GM23338 (cell line): ENCODE data around the gene CHKB. TPM values are rescaled to one million over a fixed set of nuclear protein-coding genes. Genes with fewer than 3 reads are reported as not detected.

Experiments
- ATAC-seq: fragments of 200-7000 bp; cut with Tn5 transposase; 3 replicates; pipeline ENCODE4 v1.9.1; 2020
- DNase-seq: peaks from one replicate; pipeline ENCODE4 v3.0.0-alpha.2; 2015; ENCODE audit warnings: low spot score
- H2AFZ ChIP-seq: fragments of 200-600 bp; sonication (generic); 2 replicates; pipeline ENCODE4 v1.8.0; 2016; ENCODE audit warnings: antibody characterized with exemption, mild to moderate bottlenecking, moderate library complexity
- H3F3A ChIP-seq: fragments of 200-600 bp; sonication (generic); replicated peaks from 2 replicates; pipeline ENCODE4 v1.8.0; 2017; ENCODE audit warnings: antibody characterized with exemption, mixed run types, low read depth
- H3K27ac ChIP-seq: fragments of 200-600 bp; sonication (generic); 2 replicates; pipeline ENCODE4 v1.6.1; 2016; ENCODE audit warnings: low read depth
- H3K27me3 ChIP-seq: fragments of 200-600 bp; sonication (generic); 2 replicates; pipeline ENCODE4 v1.8.0; 2016; ENCODE audit warnings: mild to moderate bottlenecking, mixed run types, moderate library complexity; ENCODE audit not compliant: insufficient read depth
- H3K36me3 ChIP-seq: fragments of 200-600 bp; sonication (generic); 2 replicates; pipeline ENCODE4 v1.8.0; 2016; ENCODE audit warnings: mild to moderate bottlenecking; ENCODE audit not compliant: insufficient read depth
- H3K4me1 ChIP-seq: fragments of 200-600 bp; sonication (generic); 2 replicates; pipeline ENCODE4 v1.8.0; 2016; ENCODE audit warnings: mild to moderate bottlenecking, moderate library complexity; ENCODE audit not compliant: insufficient read depth
- H3K4me2 ChIP-seq: fragments of 200-600 bp; sonication (generic); 2 replicates; pipeline ENCODE4 v1.7.1; 2017; ENCODE audit warnings: mixed run types
- H3K4me3 ChIP-seq: fragments of 200-600 bp; sonication (generic); 2 replicates; pipeline ENCODE4 v1.6.1; 2016; ENCODE audit warnings: mixed run types
- H3K79me2 ChIP-seq: fragments of 200-600 bp; sonication (generic); replicated peaks from 2 replicates; pipeline ENCODE4 v1.8.0; 2017; ENCODE audit warnings: mild to moderate bottlenecking; ENCODE audit not compliant: insufficient read depth
- H3K9me2 ChIP-seq: fragments of 200-600 bp; sonication (generic); 2 replicates; pipeline ENCODE4 v1.8.0; 2017; ENCODE audit not compliant: insufficient read depth
- H4K20me1 ChIP-seq: fragments of 200-600 bp; sonication (generic); replicated peaks from 2 replicates; pipeline ENCODE4 v1.8.0; 2017; ENCODE audit warnings: mild to moderate bottlenecking; ENCODE audit not compliant: insufficient read depth
- H3K27ac Mint-ChIP-seq: 2 replicates; pipeline ENCODE4 v1.8.0; 2020; ENCODE audit warnings: inconsistent platforms, mild to moderate bottlenecking, moderate library complexity, mixed read lengths
- H3K27me3 Mint-ChIP-seq: 3 replicates; pipeline ENCODE4 v1.8.0; 2022; ENCODE audit warnings: low read depth, mild to moderate bottlenecking, moderate library complexity, mixed read lengths, inconsistent platforms; ENCODE audit not compliant: insufficient read depth, poor library complexity
- H3K36me3 Mint-ChIP-seq: 3 replicates; pipeline ENCODE4 v1.8.0; 2021; ENCODE audit warnings: low read depth, mild to moderate bottlenecking, inconsistent platforms, moderate library complexity, mixed read lengths
- H3K4me1 Mint-ChIP-seq: 3 replicates; pipeline ENCODE4 v1.8.0; 2020; ENCODE audit warnings: mild to moderate bottlenecking, inconsistent platforms, mixed read lengths
- H3K4me3 Mint-ChIP-seq: 3 replicates; pipeline ENCODE4 v1.8.0; 2021; ENCODE audit warnings: moderate library complexity, mild to moderate bottlenecking, inconsistent platforms, mixed read lengths
- H3K9me3 Mint-ChIP-seq: 3 replicates; pipeline ENCODE4 v1.8.0; 2020; ENCODE audit warnings: moderate library complexity, mild to moderate bottlenecking, inconsistent platforms, mixed read lengths
- CREB1 ChIP-seq: fragments of 250-450 bp; sonication (Bioruptor Pico); IDR thresholded peaks from 2 replicates; pipeline ENCODE4 v1.5.0; 2020; ENCODE audit warnings: low read depth, mild to moderate bottlenecking, moderate library complexity
- CTCF ChIP-seq, 2 experiments: fragments of 200-600 bp in 1 of 2; sonication (generic) in 1 of 2; conservative IDR thresholded peaks; 2 replicates each; pipeline versions ENCODE4 v1.5.1 to v1.6.1; 2016 to 2017; ENCODE audit warnings: antibody characterized with exemption in 2 of 2, low read depth in 2 of 2, mild to moderate bottlenecking in 2 of 2, moderate library complexity in 1 of 2
- EZH2 ChIP-seq: fragments of 200-600 bp; sonication (generic); IDR thresholded peaks from one replicate; pipeline ENCODE4 v1.8.0; 2017; ENCODE audit warnings: antibody characterized with exemption, mild to moderate bottlenecking, low read depth; ENCODE audit not compliant: unreplicated experiment
- EZH2phosphoT487 ChIP-seq: fragments of 200-600 bp; sonication (generic); IDR thresholded peaks from one replicate; pipeline ENCODE4 v1.8.1; 2018; ENCODE audit warnings: antibody characterized with exemption; ENCODE audit not compliant: unreplicated experiment
- JUNB ChIP-seq: IDR thresholded peaks from one replicate; pipeline ENCODE4 v1.6.1; 2016; ENCODE audit warnings: antibody characterized with exemption; ENCODE audit not compliant: unreplicated experiment
- POLR2AphosphoS5 ChIP-seq: IDR thresholded peaks from 2 replicates; pipeline ENCODE4 v1.6.1; 2016; ENCODE audit warnings: antibody characterized with exemption, low read depth
- STAT1 ChIP-seq: IDR thresholded peaks from one replicate; pipeline ENCODE4 v1.6.1; 2016; ENCODE audit warnings: antibody characterized with exemption; ENCODE audit not compliant: unreplicated experiment
- ZNF114 ChIP-seq: fragments of 250-450 bp; sonication (Bioruptor Pico); IDR thresholded peaks from 2 replicates; pipeline ENCODE4 v1.5.0; 2020; ENCODE audit warnings: mild to moderate bottlenecking, moderate library complexity
- ZNF331 ChIP-seq: fragments of 250-450 bp; sonication (Bioruptor Pico); IDR thresholded peaks from 2 replicates; pipeline ENCODE4 v1.5.0; 2020; ENCODE audit warnings: low read depth, mild to moderate bottlenecking, moderate library complexity
- ZNF462 ChIP-seq: fragments of 250-450 bp; sonication (Bioruptor Pico); IDR thresholded peaks from 2 replicates; pipeline ENCODE4 v1.5.0; 2020; ENCODE audit warnings: mild to moderate bottlenecking, moderate library complexity
- polyA plus RNA-seq: library from polyadenylated mRNA; unstranded; fragments of >200 nt; fragmentation: Nextera tagmentation; extraction: Ambion mirVana; gene quantifications from 2 replicates; pipeline ENCODE4 v1.2.1, GENCODE V29; 2016
- total RNA-seq: library from RNA; depleted of rRNA; stranded (reverse); fragments of >200 nt; shearing (Covaris generic); gene quantifications from 2 replicates; pipeline ENCODE4 v1.2.3, GENCODE V29; 2014

Gene CHKB
- total and polyA plus RNA-seq, 2 experiments from 2014 or later = 51.2 to 61.6 TPM

- H3K36me3 ChIP-seq = no peaks in the 10 kb centered on the region
- Mint-ChIP-seq H3K9me3 (no peaks in the 10 kb centered on the region), H3K27ac (no peak within 1 kb of the TSS), H3K4me3 (no peak within 1 kb of the TSS), H3K27me3 (peaks cover 9% of the 10 kb centered on the region), H3K4me1 (no peaks in the 10 kb centered on the region), H3K36me3 (peaks cover 10% of the 10 kb centered on the region; the same call in 1 of the 3 replicates)
- peaks cover 3% of the 10 kb centered on the region; the same call in 1 of the 2 replicates for H4K20me1 ChIP-seq
- H3K27me3 ChIP-seq = no peaks in the 10 kb centered on the region
- H3K4me2 ChIP-seq = peak within 1 kb of the TSS; percentile 74
- TF ChIP-seq CTCF (conservative IDR thresholded peaks at IDR 0.05; ENCODE audit: low read depth in 2 of 2) (peak in 1 of 2 experiments; percentile 16; a peak in 3 of 4 replicates), ZNF331 (CRISPR knock-in tag) (no peak)
- ATAC-seq = no peak
- peak; percentile 48 for DNase-seq
- peak within 1 kb of the TSS; percentile 51 for H3K4me3 ChIP-seq
- H3K4me1 ChIP-seq = no peaks in the 10 kb centered on the region; the same call in 1 of the 2 replicates
- no peak within 1 kb of the TSS for H3K27ac ChIP-seq
- H3K79me2 ChIP-seq = no peaks in the 10 kb centered on the region
- H3F3A ChIP-seq = peaks cover 6% of the 10 kb centered on the region
- H2AFZ ChIP-seq = peak within 1 kb of the TSS; percentile 72; the same call in 1 of the 2 replicates
- no peaks in the 10 kb centered on the region for H3K9me2 ChIP-seq
Measured at GRCh38 chr22:50577987-50578775, 4.5 kb downstream of the CHKB start, which contains the start of gene CPT1B. Gene CPT1B (minus strand): TSS chr22:50578427. CDS start chr22:50577915, 512 bp downstream.

GRCh38 chr22:50577697-50577986 is 5.0 kb downstream of the CHKB start:
- Histone ChIP-seq H3K36me3 (no peaks in the 10 kb centered on the region), H3K4me3 (peak overlapping the region; percentile 51), H3K4me2 (peak overlapping the region; percentile 74), H4K20me1 (peaks cover 3% of the 10 kb centered on the region; the same call in 1 of the 2 replicates), H3F3A (peaks cover 6% of the 10 kb centered on the region), H3K4me1 (no peaks in the 10 kb centered on the region; the same call in 1 of the 2 replicates), H3K9me2 (no peaks in the 10 kb centered on the region), H3K27ac (no peak overlapping the region), H3K79me2 (no peaks in the 10 kb centered on the region), H2AFZ (peak overlapping the region; percentile 72; the same call in 1 of the 2 replicates), H3K27me3 (no peaks in the 10 kb centered on the region)
- Mint-ChIP-seq H3K36me3 (peaks cover 12% of the 10 kb centered on the region; the same call in 1 of the 3 replicates), H3K9me3 (no peaks in the 10 kb centered on the region), H3K4me1 (no peaks in the 10 kb centered on the region), H3K4me3 (no peak overlapping the region), H3K27ac (no peak overlapping the region), H3K27me3 (peaks cover 9% of the 10 kb centered on the region)
- ATAC-seq (no peak), DNase-seq (peak; percentile 58)
- TF ChIP-seq JUNB = no peak
- TF ChIP-seq ZNF114 = no peak
- no peak for TF ChIP-seq POLR2AphosphoS5
- no peak for TF ChIP-seq STAT1
- no peak for TF ChIP-seq ZNF462 (CRISPR knock-in tag)
- no peak for TF ChIP-seq EZH2
- TF ChIP-seq EZH2phosphoT487 = no peak
- no peak for TF ChIP-seq CTCF (conservative IDR thresholded peaks at IDR 0.05; ENCODE audit: low read depth in 2 of 2)
- no peak for TF ChIP-seq CREB1
